Measurements from ENCODE around the gene IFITM5.

- TF ChIP-seq CTCF (IDR thresholded peaks at IDR 0.05), result no peak
- TF ChIP-seq POLR2AphosphoS5 (IDR thresholded peaks at IDR 0.05), result no peak
- TF ChIP-seq EP300 (IDR thresholded peaks at IDR 0.05), result no peak
Observed at GRCh38 chr11:332651-333480, 33.5 kb upstream of the IFITM5 start.

Data from sigmoid colon (tissue), 4 donors.